DOHH2 (cell line): ENCODE measurements around the gene OR1J4.

Source experiments
- H3F3A ChIP-seq: fragments of 200-600 bp; sonication (generic), shearing (Covaris generic); 2 replicates; pipeline ENCODE4 v1.6.0; 2016; ENCODE audit warnings: antibody characterized with exemption, mild to moderate bottlenecking; ENCODE audit not compliant: control insufficient read depth, insufficient read depth
- H3K27ac ChIP-seq: fragments of 200-600 bp; sonication (generic); 2 replicates; pipeline ENCODE4 v1.5.1; 2014; ENCODE audit warnings: low read depth, mild to moderate bottlenecking, low read length, moderate library complexity
- H3K27me3 ChIP-seq: fragments of 200-600 bp; sonication (generic); 2 replicates; pipeline ENCODE4 v1.6.1; 2014; ENCODE audit warnings: mild to moderate bottlenecking, low read length, mixed read lengths; ENCODE audit not compliant: control insufficient read depth
- H3K36me3 ChIP-seq: fragments of 200-600 bp; sonication (generic); 2 replicates; pipeline ENCODE4 v1.6.1; 2014; ENCODE audit warnings: mild to moderate bottlenecking, low read length, moderate library complexity, mixed read lengths; ENCODE audit not compliant: control insufficient read depth
- H3K4me1 ChIP-seq: fragments of 200-600 bp; sonication (generic); 2 replicates; pipeline ENCODE4 v1.6.1; 2014; ENCODE audit warnings: mild to moderate bottlenecking, low read length, mixed read lengths; ENCODE audit not compliant: control insufficient read depth
- H3K4me2 ChIP-seq: fragments of 200-600 bp; sonication (generic); 2 replicates; pipeline ENCODE4 v1.6.0; 2014; ENCODE audit warnings: mild to moderate bottlenecking, low read length, moderate library complexity
- H3K4me3 ChIP-seq: fragments of 200-600 bp; sonication (generic); 2 replicates; pipeline ENCODE4 v1.5.1; 2014; ENCODE audit warnings: mild to moderate bottlenecking, low read length, mixed read lengths
- H3K79me2 ChIP-seq: fragments of 200-600 bp; sonication (generic); 2 replicates; pipeline ENCODE4 v1.6.1; 2014; ENCODE audit warnings: mild to moderate bottlenecking, low read length, mixed read lengths; ENCODE audit not compliant: control insufficient read depth
- H3K9me2 ChIP-seq: fragments of 200-600 bp; sonication (generic); replicated peaks from 2 replicates; pipeline ENCODE4 v1.6.1; 2014; ENCODE audit warnings: mild to moderate bottlenecking, low read length, mixed read lengths; ENCODE audit not compliant: control insufficient read depth
- H3K9me3 ChIP-seq: fragments of 200-600 bp; sonication (generic); 2 replicates; pipeline ENCODE4 v1.6.1; 2014; ENCODE audit warnings: antibody characterized with exemption, low read length, mixed read lengths; ENCODE audit not compliant: control insufficient read depth, insufficient read depth
- H4K20me1 ChIP-seq: fragments of 200-600 bp; sonication (generic); 2 replicates; pipeline ENCODE4 v1.6.0; 2014; ENCODE audit warnings: low read depth, mild to moderate bottlenecking, antibody characterized with exemption, low read length, moderate library complexity; ENCODE audit not compliant: control insufficient read depth, insufficient read depth
- CTCF ChIP-seq: fragments of 200-600 bp; sonication (generic); IDR thresholded peaks from one replicate; pipeline ENCODE4 v1.5.1; 2014; ENCODE audit warnings: antibody characterized with exemption, mild to moderate bottlenecking, low read depth, low read length; ENCODE audit not compliant: poor library complexity, severe bottlenecking
- EZH2phosphoT487 ChIP-seq: fragments of 200-600 bp; sonication (generic); IDR thresholded peaks from 2 replicates; pipeline ENCODE4 v1.6.1; 2017; ENCODE audit warnings: borderline replicate concordance, mild to moderate bottlenecking, antibody characterized with exemption, low read length, moderate library complexity, mixed read lengths

OR1J4 gene

GRCh38 chr9:122552812-122553211 lies 33.9 kb downstream of the OR1J4 start, which contains the start of gene OR1N2:
Gene OR1N2, plus strand, starts transcription at chr9:122553112. Its CDS starts 100 bp downstream, at chr9:122553212.
- Histone ChIP-seq H3K9me3 (no peaks in the 10 kb centered on the region), H3K27ac (no peak within 1 kb of the TSS), H3K4me3 (no peak within 1 kb of the TSS), H3K4me2 (no peak within 1 kb of the TSS), H4K20me1 (no peaks in the 10 kb centered on the region), H3K36me3 (no peaks in the 10 kb centered on the region), H3K79me2 (no peaks in the 10 kb centered on the region), H3F3A (no peaks in the 10 kb centered on the region), H3K4me1 (no peaks in the 10 kb centered on the region), H3K9me2 (no peaks in the 10 kb centered on the region), H3K27me3 (peaks cover 23% of the 10 kb centered on the region; the same call in 1 of the 2 replicates)
- TF ChIP-seq CTCF: no peak
- TF ChIP-seq EZH2phosphoT487: no peak

- Histone ChIP-seq H3K27ac (no peak overlapping the region), H3K36me3 (no peaks in the 10 kb centered on the region), H3K9me3 (peaks cover 4% of the 10 kb centered on the region; the same call in 1 of the 2 replicates), H3K79me2 (no peaks in the 10 kb centered on the region), H3F3A (no peaks in the 10 kb centered on the region), H3K4me2 (no peak overlapping the region), H3K4me3 (no peak overlapping the region), H3K27me3 (0 out of 2 replicates have a peak, but pooled peaks cover 2% of the 10 kb centered on the region), H4K20me1 (no peaks in the 10 kb centered on the region), H3K9me2 (no peaks in the 10 kb centered on the region), H3K4me1 (no peaks in the 10 kb centered on the region)
- TF ChIP-seq CTCF: no peak
- no peak for TF ChIP-seq EZH2phosphoT487
These were observed 42.5 kb downstream of the OR1J4 start for GRCh38 chr9:122561446-122561845.

- no peaks in the 10 kb centered on the region for H3K36me3 ChIP-seq
- no peak overlapping the region for H3K4me3 ChIP-seq
- H3K9me2 ChIP-seq: no peaks in the 10 kb centered on the region
- H3K4me1 ChIP-seq: no peaks in the 10 kb centered on the region
- no peaks in the 10 kb centered on the region for H3F3A ChIP-seq
- H4K20me1 ChIP-seq: no peaks in the 10 kb centered on the region
- 0 out of 2 replicates have a peak, but pooled peaks cover 2% of the 10 kb centered on the region for H3K27me3 ChIP-seq
- H3K4me2 ChIP-seq: no peak overlapping the region
- TF ChIP-seq CTCF (no peak), EZH2phosphoT487 (no peak)
- H3K9me3 ChIP-seq: peaks cover 4% of the 10 kb centered on the region; the same call in 1 of the 2 replicates
- H3K27ac ChIP-seq: no peak overlapping the region
- no peaks in the 10 kb centered on the region for H3K79me2 ChIP-seq
These were observed 43.3 kb downstream of the OR1J4 start for GRCh38 chr9:122562134-122562760.
